WTC11 (cell line): ENCODE measurements around the gene MED12L. TPM values are rescaled to one million over a fixed set of nuclear protein-coding genes. Genes with fewer than 3 reads are reported as not detected.
"Not testable (repeated sequence)": the region's sequence is repeated elsewhere in the genome, so short reads cannot be mapped to it uniquely, and the experiment has no call there.

Experiments
- ATAC-seq: fragments of 200-7000 bp; cut with Tn5 transposase; 2 replicates; pipeline ENCODE4 v1.10.0; 2021; ENCODE audit warnings: mild to moderate bottlenecking, moderate library complexity
- CTCF ChIA-PET: fragments of 300-600 bp; sonication (Branson Sonifier 250); formaldehyde crosslinking; loops from one replicate; lab custom pipeline; 2021; ENCODE audit warnings: antibody characterized with exemption; lab: Charles Lee
- POLR2A ChIA-PET: fragments of 350-600 bp; sonication (Branson Sonifier 250); formaldehyde crosslinking; loops from one replicate; lab custom pipeline; 2021; ENCODE audit warnings: antibody characterized with exemption; lab: Charles Lee
- DNase-seq: peaks from one replicate; pipeline ENCODE4 v3.0.0; 2021; ENCODE audit warnings: low spot score
- H3K27ac Mint-ChIP-seq: 2 replicates; pipeline ENCODE4 v1.8.0; 2021; ENCODE audit warnings: mixed read lengths
- H3K27me3 Mint-ChIP-seq: 2 replicates; pipeline ENCODE4 v1.8.0; 2021; ENCODE audit warnings: low read depth, mild to moderate bottlenecking, moderate library complexity, mixed read lengths
- H3K36me3 Mint-ChIP-seq: 2 replicates; pipeline ENCODE4 v1.8.0; 2021; ENCODE audit warnings: mixed read lengths
- H3K4me1 Mint-ChIP-seq: 2 replicates; pipeline ENCODE4 v1.8.0; 2022; ENCODE audit warnings: mixed read lengths
- H3K4me3 Mint-ChIP-seq: 2 replicates; pipeline ENCODE4 v1.8.0; 2021; ENCODE audit warnings: mild to moderate bottlenecking, moderate library complexity, mixed read lengths
- H3K9me3 Mint-ChIP-seq: 2 replicates; pipeline ENCODE4 v1.8.0; 2021; ENCODE audit warnings: mixed read lengths
- ETV6 ChIP-seq: sonication (generic); formaldehyde crosslinking; IDR thresholded peaks from 2 replicates; pipeline ENCODE4 v1.8.1; 2022; ENCODE audit warnings: mild to moderate bottlenecking, missing genetic modification reagents
- TEAD1 ChIP-seq: sonication (generic); formaldehyde crosslinking; IDR thresholded peaks from 2 replicates; pipeline ENCODE4 v1.8.0; 2022; ENCODE audit warnings: mild to moderate bottlenecking, missing genetic modification reagents
- ZNF121 ChIP-seq: sonication (generic); formaldehyde crosslinking; IDR thresholded peaks from 2 replicates; pipeline ENCODE4 v1.8.0; 2023; ENCODE audit warnings: missing genetic modification reagents
- ZNF232 ChIP-seq: sonication (generic); formaldehyde crosslinking; IDR thresholded peaks from 2 replicates; pipeline ENCODE4 v1.8.0; 2022; ENCODE audit warnings: mild to moderate bottlenecking, missing genetic modification reagents
- total RNA-seq: library from RNA; stranded (reverse); gene quantifications from 3 replicates; pipeline ENCODE4 v1.2.3, GENCODE V29; 2021
- TF ChIP-seq, protein P1 (sequence below): fragments of 200-600 bp; IDR thresholded peaks from 2 replicates; pipeline ENCODE4 v1.8.0; 2022; ENCODE audit warnings: antibody characterized with exemption
- TF ChIP-seq, protein P2 (sequence below): fragments of 250-450 bp; sonication (Bioruptor Pico); IDR thresholded peaks from 2 replicates; pipeline ENCODE4 v1.8.0; 2021; ENCODE audit warnings: mild to moderate bottlenecking
- TF ChIP-seq, protein P3 (sequence below): sonication (generic); formaldehyde crosslinking; IDR thresholded peaks from 2 replicates; pipeline ENCODE4 v1.8.1; 2023; ENCODE audit warnings: mild to moderate bottlenecking, missing genetic modification reagents, moderate library complexity
- TF ChIP-seq, protein P4 (sequence below): fragments of 250-450 bp; sonication (Bioruptor Pico); IDR thresholded peaks from 2 replicates; pipeline ENCODE4 v1.9.0; 2021; ENCODE audit warnings: mild to moderate bottlenecking
- TF ChIP-seq, protein P5 (sequence below): sonication (generic); formaldehyde crosslinking; IDR thresholded peaks from 2 replicates; pipeline ENCODE4 v1.8.1; 2022; ENCODE audit warnings: mild to moderate bottlenecking, missing genetic modification reagents, moderate library complexity, borderline replicate concordance
- TF ChIP-seq, protein P6 (sequence below): sonication (generic); formaldehyde crosslinking; IDR thresholded peaks from 2 replicates; pipeline ENCODE4 v1.8.1; 2023; ENCODE audit warnings: mild to moderate bottlenecking, moderate library complexity, missing genetic modification reagents

MED12L gene
- total RNA-seq, 1 experiment from 2014 or later = 27.4 TPM

DNA sequence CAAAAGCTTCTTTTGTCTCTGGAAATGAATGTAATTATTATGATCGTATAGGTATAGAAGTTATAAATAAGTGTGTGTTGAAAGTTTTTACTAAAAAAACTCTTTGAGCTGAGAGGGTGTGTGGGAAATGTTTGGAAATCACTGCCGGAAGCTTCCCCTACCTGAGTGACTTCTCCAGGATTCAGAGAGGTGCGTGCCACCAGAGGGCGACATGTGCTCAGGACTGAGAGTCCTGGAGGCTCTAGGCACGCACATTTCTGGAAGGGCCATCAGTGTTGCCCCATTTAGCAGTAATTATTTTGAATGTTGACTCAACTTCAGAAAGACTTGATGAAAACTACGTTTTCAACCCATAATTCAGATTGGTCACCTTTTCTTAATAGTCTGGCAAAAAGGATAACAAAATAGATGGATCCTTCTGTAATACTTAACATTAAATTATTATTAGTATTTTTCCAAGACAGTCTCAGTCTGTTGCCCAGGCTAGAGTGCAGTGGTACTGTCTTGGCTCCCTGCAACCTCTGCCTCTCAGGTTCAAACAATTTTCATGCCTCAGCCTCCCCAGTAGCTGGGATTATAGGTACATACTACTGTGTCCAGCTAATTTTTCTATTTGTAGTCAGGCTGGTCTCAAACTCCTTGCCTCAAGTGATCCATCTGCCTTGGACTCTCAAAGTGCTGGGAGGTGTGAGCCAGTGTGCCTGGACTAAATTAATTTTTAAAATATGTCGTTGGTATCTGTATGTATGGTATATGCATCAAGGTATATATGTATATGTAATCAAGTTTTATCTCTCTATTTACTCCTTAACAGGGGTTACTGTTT lies 83.0 kb downstream of the MED12L start:
- TF ChIP-seq, protein P1, sequence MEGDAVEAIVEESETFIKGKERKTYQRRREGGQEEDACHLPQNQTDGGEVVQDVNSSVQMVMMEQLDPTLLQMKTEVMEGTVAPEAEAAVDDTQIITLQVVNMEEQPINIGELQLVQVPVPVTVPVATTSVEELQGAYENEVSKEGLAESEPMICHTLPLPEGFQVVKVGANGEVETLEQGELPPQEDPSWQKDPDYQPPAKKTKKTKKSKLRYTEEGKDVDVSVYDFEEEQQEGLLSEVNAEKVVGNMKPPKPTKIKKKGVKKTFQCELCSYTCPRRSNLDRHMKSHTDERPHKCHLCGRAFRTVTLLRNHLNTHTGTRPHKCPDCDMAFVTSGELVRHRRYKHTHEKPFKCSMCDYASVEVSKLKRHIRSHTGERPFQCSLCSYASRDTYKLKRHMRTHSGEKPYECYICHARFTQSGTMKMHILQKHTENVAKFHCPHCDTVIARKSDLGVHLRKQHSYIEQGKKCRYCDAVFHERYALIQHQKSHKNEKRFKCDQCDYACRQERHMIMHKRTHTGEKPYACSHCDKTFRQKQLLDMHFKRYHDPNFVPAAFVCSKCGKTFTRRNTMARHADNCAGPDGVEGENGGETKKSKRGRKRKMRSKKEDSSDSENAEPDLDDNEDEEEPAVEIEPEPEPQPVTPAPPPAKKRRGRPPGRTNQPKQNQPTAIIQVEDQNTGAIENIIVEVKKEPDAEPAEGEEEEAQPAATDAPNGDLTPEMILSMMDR = peak; percentile 37
- TF ChIP-seq TEAD1 (CRISPR knock-in tag) (no peak), ZNF232 (no peak)
- TF ChIP-seq, protein P2, sequence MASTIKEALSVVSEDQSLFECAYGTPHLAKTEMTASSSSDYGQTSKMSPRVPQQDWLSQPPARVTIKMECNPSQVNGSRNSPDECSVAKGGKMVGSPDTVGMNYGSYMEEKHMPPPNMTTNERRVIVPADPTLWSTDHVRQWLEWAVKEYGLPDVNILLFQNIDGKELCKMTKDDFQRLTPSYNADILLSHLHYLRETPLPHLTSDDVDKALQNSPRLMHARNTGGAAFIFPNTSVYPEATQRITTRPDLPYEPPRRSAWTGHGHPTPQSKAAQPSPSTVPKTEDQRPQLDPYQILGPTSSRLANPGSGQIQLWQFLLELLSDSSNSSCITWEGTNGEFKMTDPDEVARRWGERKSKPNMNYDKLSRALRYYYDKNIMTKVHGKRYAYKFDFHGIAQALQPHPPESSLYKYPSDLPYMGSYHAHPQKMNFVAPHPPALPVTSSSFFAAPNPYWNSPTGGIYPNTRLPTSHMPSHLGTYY (CRISPR knock-in tag) = no peak

DNA sequence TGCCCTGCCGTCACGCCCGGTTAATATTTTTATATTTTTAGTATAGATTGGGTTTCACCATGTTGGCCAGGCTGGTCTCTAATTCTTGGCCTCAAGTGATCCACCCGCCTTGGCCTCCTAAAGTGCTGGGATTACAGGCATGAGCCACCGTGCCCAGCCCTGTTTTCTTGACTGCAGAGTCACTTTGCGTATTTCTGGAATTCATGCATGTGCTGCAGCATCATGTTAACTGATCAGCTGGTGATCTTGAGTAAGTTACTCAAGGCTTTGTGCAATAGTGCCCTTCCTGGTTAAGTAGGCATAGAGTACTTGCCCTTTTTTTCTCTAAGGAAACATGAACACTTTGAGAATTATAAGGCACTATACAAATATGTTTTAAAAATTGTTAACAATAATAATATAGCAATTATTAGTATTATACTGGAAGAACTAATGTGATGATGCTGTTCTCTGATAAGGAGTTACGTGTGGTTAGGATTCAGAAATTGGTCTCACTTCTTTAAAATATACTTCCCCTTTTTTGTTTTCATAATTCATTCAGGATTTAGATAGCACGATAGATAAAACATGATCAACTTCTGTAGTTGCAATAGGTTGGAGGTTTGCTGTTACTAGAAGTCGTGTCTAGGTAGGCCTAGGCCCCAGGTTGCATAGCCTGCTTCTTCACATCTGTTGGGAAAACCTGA lies 83.9 kb downstream of the MED12L start:
- no peaks in the 10 kb centered on the region for H3K27me3 Mint-ChIP-seq
- ChIA-PET CTCF (interaction anchor here (1.4 kb wide), 3 partner anchors 13 to 97 kb away, joined by 4 to 14 read pairs (median 7); no protein-coding TSS in a partner anchor), POLR2A (interaction anchor here (0.7 kb wide), 1 partner anchor 34 kb away, joined by 4 read pairs; the partner anchor contains the start of gene GPR171)
- H3K4me3 Mint-ChIP-seq = no peak overlapping the region
- no peaks in the 10 kb centered on the region for H3K9me3 Mint-ChIP-seq
- H3K36me3 Mint-ChIP-seq = peaks cover 3% of the 10 kb centered on the region; the same call in 1 of the 2 replicates
- TF ChIP-seq ZNF121 (no peak), ETV6 (CRISPR knock-in tag) (no peak)
- TF ChIP-seq, protein P3, sequence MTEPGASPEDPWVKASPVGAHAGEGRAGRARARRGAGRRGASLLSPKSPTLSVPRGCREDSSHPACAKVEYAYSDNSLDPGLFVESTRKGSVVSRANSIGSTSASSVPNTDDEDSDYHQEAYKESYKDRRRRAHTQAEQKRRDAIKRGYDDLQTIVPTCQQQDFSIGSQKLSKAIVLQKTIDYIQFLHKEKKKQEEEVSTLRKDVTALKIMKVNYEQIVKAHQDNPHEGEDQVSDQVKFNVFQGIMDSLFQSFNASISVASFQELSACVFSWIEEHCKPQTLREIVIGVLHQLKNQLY (CRISPR knock-in tag) = no peak
- TF ChIP-seq, protein P4, sequence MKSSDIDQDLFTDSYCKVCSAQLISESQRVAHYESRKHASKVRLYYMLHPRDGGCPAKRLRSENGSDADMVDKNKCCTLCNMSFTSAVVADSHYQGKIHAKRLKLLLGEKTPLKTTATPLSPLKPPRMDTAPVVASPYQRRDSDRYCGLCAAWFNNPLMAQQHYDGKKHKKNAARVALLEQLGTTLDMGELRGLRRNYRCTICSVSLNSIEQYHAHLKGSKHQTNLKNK = no peak
- DNase-seq = no peak
- no peak for ATAC-seq
- peaks cover 21% of the 10 kb centered on the region for H3K4me1 Mint-ChIP-seq
- no peak overlapping the region for H3K27ac Mint-ChIP-seq

More for the DNA sequence above, 83.0 kb downstream of the MED12L start:
- Mint-ChIP-seq H3K9me3 (no peaks in the 10 kb centered on the region), H3K4me1 (peaks cover 21% of the 10 kb centered on the region), H3K4me3 (no peak overlapping the region), H3K27me3 (no peaks in the 10 kb centered on the region), H3K36me3 (no peaks in the 10 kb centered on the region), H3K27ac (no peak overlapping the region)
- CTCF ChIA-PET = interaction anchor here (0.6 to 1.4 kb wide), 23 partner anchors 10 to 956 kb away, joined by 3 to 14 read pairs (median 4); no protein-coding TSS in a partner anchor
- POLR2A ChIA-PET = interaction anchor here (0.7 kb wide), 1 partner anchor 35 kb away, joined by 4 read pairs; the partner anchor contains the start of gene GPR171
- peak; percentile 81 for DNase-seq
- ATAC-seq = peak; percentile 94

DNA sequence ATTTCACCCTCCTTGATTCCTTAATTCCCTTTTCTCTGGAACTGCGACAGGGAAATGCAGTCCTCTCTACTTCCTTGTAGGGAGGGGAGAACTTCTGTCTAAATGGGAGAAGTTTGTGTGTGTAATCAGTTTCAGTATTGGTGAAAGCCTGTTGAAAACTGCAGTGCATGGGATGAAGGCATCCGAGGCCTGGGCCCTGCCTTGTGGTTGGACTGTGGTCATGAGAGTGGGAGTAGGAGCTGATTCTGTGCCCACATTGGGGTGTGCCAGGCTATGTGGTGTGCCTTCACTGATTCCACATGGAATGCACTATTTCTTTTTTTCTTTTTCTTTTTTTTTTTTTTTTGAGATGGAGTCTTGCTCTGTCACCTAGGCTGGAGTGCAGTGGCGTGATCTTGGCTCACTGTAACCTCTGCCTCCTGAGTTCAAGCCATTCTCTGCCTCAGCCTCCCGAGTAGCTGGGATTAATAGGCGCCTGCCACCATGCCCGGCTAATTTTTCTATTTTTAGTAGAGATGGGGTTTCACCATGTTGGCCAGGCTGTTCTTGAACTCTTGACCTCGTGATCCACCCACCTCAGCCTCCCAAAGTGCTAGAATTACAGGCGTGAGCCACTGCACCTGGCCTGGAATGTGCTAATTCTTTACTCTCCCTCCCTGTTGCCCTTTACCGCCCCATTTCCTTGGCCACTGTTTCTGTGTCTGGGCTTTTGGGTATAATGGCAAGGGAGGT lies 84.7 kb downstream of the MED12L start:
- H3K9me3 Mint-ChIP-seq, DNase-seq, H3K36me3 Mint-ChIP-seq, CTCF ChIA-PET, ATAC-seq, H3K27me3 Mint-ChIP-seq, POLR2A ChIA-PET, H3K4me3 Mint-ChIP-seq, H3K27ac Mint-ChIP-seq: not testable (repeated sequence)
- H3K4me1 Mint-ChIP-seq = peaks cover 21% of the 10 kb centered on the region

DNA sequence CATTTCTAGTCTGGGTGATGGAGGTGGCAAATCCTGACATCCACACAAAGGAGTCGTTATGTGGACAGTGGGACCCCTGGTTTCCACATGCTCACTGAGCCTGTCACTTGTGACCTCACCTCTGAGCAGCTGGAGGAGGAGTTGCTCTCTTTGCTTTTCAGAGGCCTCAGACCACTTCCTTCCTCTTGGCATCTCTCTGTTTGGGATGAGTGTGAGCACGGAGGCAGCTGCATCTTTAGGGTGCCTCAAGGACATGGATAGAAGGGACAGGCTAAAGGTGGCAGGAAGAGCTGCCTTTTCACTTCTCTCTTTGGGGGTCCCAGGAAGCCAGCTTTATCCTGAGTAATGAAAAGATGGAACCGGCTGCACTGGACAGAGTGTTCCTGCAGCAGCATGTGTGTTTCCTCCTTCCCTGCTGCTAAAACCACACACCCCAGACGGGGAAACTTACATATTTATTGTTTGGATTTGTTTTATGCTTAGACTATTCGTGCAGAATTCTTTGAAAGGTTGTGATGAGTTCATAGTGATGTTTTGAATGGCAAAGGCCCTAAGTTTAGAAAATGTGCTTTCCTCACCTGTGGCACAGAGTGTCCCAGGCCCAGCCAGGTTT lies 85.8 kb downstream of the MED12L start:
- ATAC-seq = no peak
- no peak for DNase-seq
- TF ChIP-seq, protein P5, sequence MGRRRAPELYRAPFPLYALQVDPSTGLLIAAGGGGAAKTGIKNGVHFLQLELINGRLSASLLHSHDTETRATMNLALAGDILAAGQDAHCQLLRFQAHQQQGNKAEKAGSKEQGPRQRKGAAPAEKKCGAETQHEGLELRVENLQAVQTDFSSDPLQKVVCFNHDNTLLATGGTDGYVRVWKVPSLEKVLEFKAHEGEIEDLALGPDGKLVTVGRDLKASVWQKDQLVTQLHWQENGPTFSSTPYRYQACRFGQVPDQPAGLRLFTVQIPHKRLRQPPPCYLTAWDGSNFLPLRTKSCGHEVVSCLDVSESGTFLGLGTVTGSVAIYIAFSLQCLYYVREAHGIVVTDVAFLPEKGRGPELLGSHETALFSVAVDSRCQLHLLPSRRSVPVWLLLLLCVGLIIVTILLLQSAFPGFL (CRISPR knock-in tag) = no peak
- TF ChIP-seq, protein P6, sequence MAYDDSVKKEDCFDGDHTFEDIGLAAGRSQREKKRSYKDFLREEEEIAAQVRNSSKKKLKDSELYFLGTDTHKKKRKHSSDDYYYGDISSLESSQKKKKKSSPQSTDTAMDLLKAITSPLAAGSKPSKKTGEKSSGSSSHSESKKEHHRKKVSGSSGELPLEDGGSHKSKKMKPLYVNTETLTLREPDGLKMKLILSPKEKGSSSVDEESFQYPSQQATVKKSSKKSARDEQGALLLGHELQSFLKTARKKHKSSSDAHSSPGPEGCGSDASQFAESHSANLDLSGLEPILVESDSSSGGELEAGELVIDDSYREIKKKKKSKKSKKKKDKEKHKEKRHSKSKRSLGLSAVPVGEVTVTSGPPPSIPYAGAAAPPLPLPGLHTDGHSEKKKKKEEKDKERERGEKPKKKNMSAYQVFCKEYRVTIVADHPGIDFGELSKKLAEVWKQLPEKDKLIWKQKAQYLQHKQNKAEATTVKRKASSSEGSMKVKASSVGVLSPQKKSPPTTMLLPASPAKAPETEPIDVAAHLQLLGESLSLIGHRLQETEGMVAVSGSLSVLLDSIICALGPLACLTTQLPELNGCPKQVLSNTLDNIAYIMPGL (CRISPR knock-in tag) = no peak
- TF ChIP-seq, all 79 proteins: peak for 0
- H3K4me3 Mint-ChIP-seq = no peak overlapping the region
- no peaks in the 10 kb centered on the region for H3K9me3 Mint-ChIP-seq
- H3K27ac Mint-ChIP-seq = 0 out of 2 replicates have a peak overlapping the region, but pooled peaks have one; percentile 9
- peaks cover 3% of the 10 kb centered on the region; the same call in 1 of the 2 replicates for H3K36me3 Mint-ChIP-seq
- CTCF ChIA-PET = interaction anchor here (0.5 kb wide), 1 partner anchor 157 kb away, joined by 3 read pairs; no protein-coding TSS in a partner anchor
- POLR2A ChIA-PET = no interaction called here
- no peaks in the 10 kb centered on the region for H3K27me3 Mint-ChIP-seq
- peaks cover 21% of the 10 kb centered on the region for H3K4me1 Mint-ChIP-seq
